ENCODE data around the gene GGTLC1.
"Not testable (repeated sequence)": the region's sequence is repeated elsewhere in the genome, so short reads cannot be mapped to it uniquely, and the experiment has no call there.

Gene GGTLC1

GRCh38 chr20:23994001-23994633, 5.5 kb upstream of the GGTLC1 start:
- not testable (repeated sequence) for DNase-seq (ENCODE audit: low spot score)

DNA sequence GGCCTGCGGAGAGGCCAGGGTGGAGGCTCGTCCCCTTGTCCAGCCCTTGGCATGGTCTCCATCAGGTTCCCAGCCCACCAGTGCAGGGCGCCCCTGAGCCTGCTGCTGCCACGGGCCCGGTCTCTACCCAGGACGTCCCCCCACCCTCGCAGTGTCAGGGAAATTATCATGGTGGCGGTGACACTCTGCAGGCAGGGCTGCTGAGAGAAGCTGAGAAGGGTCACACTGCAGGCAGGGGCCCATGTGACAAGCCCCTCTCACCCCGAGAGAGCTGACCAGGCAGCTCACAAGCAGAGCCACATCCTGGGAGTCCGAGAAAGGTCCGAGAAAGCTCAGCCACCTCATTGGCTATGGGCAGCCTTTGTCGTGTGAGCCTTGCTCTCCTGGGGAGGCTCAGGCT, 4.9 kb upstream of the GGTLC1 start:
- DNase-seq (ENCODE audit: low spot score), result not testable (repeated sequence)

DNA sequence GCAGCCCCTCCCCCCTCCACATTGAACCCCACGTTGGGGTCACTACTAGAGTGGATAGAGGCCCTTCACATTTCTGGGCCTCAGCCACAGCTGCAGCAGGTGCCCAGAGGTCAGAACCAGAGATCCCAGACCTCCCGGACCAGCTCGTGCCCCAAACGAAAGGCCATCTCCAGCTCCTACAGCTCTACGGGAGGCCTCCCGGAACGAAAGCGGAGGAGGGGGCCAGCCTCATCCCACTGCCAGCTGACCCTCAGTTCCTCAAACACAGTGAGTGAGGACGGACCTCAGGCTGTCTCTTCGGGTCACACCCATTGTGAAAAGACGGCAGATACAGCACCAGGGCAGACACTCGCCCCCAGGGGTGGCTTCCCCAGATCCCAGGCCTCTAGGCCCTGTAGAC, 1.7 kb upstream of the GGTLC1 start:
- not testable (repeated sequence) for DNase-seq (ENCODE audit: low spot score)

GRCh38 chr20:23988966-23989365, 387 bp upstream of the GGTLC1 start:
- DNase-seq (ENCODE audit: low spot score), result not testable (repeated sequence)

GRCh38 chr20:23986716-23987115, 1.9 kb downstream of the GGTLC1 start:
- DNase-seq (ENCODE audit: low spot score), result not testable (repeated sequence)

GRCh38 chr20:23986310-23986709, 2.3 kb downstream of the GGTLC1 start:
- not testable (repeated sequence) for DNase-seq (ENCODE audit: low spot score)

GRCh38 chr20:23985790-23986225, 2.8 kb downstream of the GGTLC1 start:
- not testable (repeated sequence) for DNase-seq (ENCODE audit: low spot score)

DNA sequence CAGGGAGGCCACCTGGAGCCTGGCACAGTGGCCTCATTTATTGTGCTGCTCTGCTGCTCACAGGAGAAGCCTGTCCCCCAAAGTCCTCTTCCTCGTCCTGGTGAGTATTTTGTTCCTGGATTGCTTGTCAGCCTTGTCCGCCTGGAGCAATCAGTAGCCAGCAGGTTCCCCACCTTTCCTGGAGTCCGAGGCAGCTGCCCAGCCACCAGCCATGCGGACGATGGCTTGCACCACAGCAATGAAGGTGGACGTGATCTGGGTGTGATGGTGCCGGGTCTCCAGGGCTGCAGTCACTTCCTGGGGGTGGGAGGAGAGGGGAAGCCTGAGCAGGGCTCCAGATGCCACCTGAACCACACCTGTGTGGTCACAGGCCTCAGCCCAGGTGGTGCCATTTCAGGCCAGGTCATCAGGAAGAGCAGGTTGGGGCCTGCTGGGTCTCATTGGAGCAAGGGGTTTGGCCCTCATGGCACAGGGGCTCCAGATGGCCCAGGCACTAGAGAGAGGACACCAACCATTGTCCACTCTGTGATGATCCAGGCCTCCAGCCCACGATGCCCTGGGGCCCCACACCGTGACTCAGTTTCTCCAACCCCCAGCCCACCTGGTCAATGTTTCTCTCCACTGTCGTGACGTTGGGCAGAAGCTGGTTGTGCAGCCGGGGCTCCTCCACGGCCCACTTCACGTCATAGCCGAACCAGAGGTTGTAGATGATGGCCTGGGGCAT, 3.4 kb downstream of the GGTLC1 start:
- DNase-seq (ENCODE audit: low spot score), result not testable (repeated sequence)

DNA sequence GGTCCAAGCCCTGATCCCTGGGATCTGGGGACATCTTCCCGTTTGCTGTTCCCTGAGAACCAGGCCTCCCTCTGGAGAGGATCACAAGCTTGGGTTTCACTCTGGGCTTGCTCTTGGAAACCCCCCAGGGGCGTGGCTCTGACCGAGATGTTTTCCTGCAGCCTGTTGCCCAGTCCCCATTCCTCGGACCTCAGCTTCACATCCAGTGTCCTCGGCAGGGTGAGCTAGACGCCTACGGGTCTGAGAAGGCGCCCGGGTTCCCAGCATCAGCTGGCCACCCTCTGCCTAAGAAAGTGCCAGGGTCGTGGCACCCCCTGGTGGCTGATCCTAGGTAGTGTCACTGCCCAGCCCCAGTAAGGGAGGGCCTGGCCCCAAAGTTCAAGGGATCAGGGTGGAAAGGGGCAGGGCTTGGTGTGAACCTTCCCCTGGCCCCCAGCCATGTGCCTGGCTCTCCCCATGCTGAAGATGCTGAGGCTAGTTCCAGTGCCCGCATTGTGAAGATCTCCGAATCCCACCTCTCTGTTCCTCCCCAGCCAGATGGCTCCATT, 4.0 kb downstream of the GGTLC1 start:
- not testable (repeated sequence) for DNase-seq (ENCODE audit: low spot score)

GRCh38 chr20:23982112-23983018, 6.2 kb downstream of the GGTLC1 start:
- DNase-seq (ENCODE audit: low spot score), result not testable (repeated sequence)

DNA sequence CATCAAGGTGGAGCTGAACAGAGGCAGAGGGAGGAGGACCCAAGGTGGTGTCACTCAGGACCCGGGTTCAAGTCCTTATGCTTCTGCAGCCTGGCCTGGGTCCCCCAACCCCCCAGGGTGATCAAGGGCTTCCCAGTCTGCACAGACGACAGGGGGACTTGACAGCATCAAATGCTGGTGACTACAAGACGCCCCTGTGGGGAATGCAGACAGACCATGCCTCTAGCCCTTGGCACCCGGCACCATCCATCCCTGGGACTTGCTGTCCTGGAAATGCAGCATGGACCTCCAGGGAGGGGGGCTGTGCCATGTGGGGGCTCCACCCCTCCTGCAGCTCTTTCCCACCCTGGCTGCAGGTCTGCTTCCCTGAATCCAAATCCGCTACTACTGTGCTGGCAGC, 7.1 kb downstream of the GGTLC1 start:
- not testable (repeated sequence) for DNase-seq (ENCODE audit: low spot score)

DNA sequence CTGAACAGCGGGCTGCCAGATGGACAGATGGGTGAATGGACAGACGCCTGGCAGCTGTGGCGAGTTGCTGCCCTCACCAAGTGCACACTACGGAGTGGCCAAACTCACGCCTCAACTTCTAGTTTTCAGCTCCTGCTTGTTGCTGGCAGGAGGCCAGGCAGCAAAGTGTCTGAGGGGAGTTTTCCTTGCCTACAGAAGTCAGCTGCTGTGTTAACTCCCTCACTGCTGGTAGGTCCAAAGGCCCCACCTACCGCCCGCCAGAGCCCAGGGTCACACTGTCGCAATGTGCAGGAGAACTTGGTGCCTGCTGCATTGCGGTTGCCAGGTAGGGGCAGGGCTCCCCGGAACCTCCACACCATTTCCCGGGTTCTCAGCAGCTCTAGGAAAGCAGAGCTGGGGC, 7.6 kb downstream of the GGTLC1 start:
- not testable (repeated sequence) for DNase-seq (ENCODE audit: low spot score)

DNA sequence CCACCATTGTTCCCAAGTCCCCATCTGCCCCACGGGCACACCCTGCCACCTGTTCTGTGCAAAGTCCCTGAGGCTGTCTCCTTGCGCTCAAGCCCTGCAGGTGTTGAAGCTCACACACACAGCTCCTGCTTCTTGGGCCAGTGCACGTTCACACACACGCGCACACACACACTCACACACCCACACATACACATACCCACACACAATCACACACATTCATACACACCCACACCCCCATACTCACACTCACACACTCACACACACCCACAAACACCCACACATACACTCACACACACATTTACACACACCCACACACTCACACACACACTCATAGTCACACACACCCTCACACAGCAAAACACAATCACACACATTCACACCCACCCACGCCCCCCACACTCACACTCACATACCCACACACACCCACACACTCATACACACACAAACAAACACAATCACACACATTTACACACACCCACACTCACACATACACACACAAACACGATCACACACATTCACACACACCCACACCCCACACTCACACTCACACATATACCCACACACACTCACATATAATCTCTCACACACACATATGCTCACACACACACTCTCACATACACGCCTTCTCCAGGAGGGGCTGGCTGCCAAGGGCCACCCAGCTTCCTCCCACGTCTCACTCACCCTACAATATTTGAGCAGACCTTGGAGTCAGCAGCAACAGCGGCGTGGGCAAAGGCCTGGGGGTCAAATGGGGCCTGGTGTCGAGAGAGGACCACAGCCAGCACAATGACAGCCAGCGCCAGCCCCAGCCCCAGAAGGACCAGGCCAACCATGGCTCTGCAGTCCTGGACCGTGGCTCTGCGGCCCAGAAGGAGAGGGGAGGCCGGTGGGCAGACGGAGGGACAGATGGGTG, 8.4 kb downstream of the GGTLC1 start:
- not testable (repeated sequence) for DNase-seq (ENCODE audit: low spot score)

GRCh38 chr20:23979380-23979779, 9.2 kb downstream of the GGTLC1 start:
- not testable (repeated sequence) for DNase-seq (ENCODE audit: low spot score)

- not testable (repeated sequence) for DNase-seq (ENCODE audit: low spot score)
These were observed 10.1 kb downstream of the GGTLC1 start for GRCh38 chr20:23978457-23978856.

DNA sequence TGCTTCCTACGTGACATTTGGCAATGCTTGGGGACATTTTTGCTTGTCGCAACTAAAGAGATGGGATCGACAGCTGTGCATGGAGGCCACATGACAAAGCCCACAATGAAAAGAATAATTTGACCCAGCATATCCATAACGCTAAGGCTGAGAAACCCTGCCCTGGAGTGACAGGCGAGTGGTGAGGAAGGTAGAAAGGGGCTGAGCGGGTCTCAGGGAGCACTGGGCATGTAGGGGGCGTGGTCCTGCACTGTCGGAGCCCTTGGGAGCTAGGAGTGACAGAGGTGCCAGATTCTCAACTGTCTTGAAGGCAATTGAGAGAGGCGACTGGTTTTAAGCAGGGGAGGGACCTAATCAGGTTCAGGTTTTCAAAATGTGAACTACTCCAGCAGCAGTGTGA, 13.6 kb downstream of the GGTLC1 start:
- DNase-seq (ENCODE audit: low spot score), result no peak

DNA sequence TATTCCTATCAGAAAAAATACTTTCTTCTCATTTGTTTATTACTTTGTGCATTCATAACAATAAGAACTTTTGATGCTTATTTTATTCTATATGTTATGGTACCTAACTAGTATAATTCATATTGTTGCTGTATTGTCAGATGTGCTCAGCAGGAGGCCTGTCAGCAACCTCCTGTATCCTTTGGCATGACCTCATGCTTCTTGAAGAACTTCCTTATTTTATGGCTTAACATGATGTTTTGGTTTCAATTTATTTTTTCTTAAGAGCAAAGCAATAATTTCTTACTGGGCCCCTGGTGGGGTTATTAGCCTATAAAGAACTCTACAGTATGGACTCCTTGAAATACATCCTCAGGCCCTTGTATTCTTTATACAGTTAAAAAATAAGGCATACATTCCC, 17.3 kb downstream of the GGTLC1 start:
- DNase-seq (ENCODE audit: low spot score), result no peak

- DNase-seq (ENCODE audit: low spot score), result no peak
These were observed 18.5 kb downstream of the GGTLC1 start for GRCh38 chr20:23970049-23970448.

GRCh38 chr20:23967616-23967979, 21.0 kb downstream of the GGTLC1 start:
- no peak for DNase-seq (ENCODE audit: low spot score)

GRCh38 chr20:23966927-23967615, 21.5 kb downstream of the GGTLC1 start:
- no peak for DNase-seq (ENCODE audit: low spot score)

DNA sequence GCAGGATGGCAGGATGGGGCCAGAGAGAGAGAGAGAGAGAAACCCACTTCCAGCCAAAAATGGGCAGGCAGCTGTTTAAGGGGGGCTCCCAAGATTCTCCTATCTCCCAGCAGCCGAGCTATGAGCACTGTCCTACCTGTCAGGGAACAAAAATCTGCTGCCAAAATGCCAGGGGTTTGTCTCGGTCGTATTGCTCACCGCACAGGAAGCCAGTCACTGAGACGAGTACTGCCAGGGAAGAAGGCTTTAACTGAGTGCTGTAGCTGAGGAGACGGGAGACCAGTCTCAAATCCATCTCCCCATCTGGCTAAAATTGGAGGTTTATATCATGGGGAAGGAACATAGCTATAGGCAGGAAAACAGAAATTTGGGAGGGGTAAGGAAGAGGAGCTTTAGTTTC, 22.3 kb downstream of the GGTLC1 start:
- no peak for DNase-seq (ENCODE audit: low spot score)

All from LoVo (cell line).